K562 (cell line): ENCODE measurements around the gene RAP1GDS1.

Experiments
- MEF2D ChIP-seq: conservative IDR thresholded peaks from 2 replicates; pipeline ENCODE4 v1.6.1; 2016; ENCODE audit warnings: low read depth, missing genetic modification characterization, missing compliant biosample characterization
- TCF7L2 ChIP-seq: fragments of 150-350 bp; IDR thresholded peaks from 2 replicates; pipeline ENCODE4 v1.6.1; 2016; ENCODE audit warnings: low read depth, mild to moderate bottlenecking, low read length, moderate library complexity

DNA sequence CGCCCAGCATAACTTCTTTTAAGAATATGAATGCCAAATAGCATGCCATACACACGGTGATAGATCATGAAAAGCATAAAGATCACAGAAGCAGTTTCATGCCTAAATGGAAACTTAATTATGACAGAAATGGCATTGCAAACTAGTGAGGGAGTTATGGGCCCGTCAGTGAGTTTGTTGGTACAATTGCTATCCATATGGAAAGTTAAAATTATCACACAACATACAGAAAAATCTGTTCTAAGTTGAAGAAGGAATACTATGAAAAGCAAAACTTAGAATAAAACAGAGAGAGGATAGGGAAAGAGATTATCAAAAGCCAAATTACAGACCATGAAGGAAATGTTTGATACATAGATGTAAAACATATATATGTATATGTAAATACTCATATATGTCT is 30.2 kb upstream of the RAP1GDS1 start:
- TF ChIP-seq TCF7L2 (no peak), MEF2D (tag) (no peak)
